Neuronal stem cell (in vitro differentiated cells): ENCODE measurements around the gene KCNT2.
A peak's percentile ranks its signal among the peaks of the same experiment; 100 is the strongest.

ENCODE experiments used
- DNase-seq: peaks from one replicate; pipeline ENCODE4 v3.0.0-alpha.2; 2013; ENCODE audit warnings: low spot score
- H2AFZ ChIP-seq: one replicate; pipeline ENCODE4 v1.6.1; 2013; ENCODE audit warnings: mild to moderate bottlenecking, low read length, inconsistent platforms
- H2AK5ac ChIP-seq: 2 replicates; pipeline ENCODE4 v1.6.1; 2013; ENCODE audit warnings: low read depth, mild to moderate bottlenecking, inconsistent platforms, low read length, moderate library complexity, mixed read lengths
- H2BK120ac ChIP-seq: 2 replicates; pipeline ENCODE4 v1.6.1; 2013; ENCODE audit warnings: low read depth, mild to moderate bottlenecking, inconsistent platforms, low read length, moderate library complexity, mixed read lengths
- H2BK12ac ChIP-seq: one replicate; pipeline ENCODE4 v1.6.1; 2013; ENCODE audit warnings: low read length, inconsistent platforms
- H2BK15ac ChIP-seq: 2 replicates; pipeline ENCODE4 v1.6.1; 2013; ENCODE audit warnings: mild to moderate bottlenecking, low read length, inconsistent platforms, mixed read lengths
- H2BK5ac ChIP-seq: one replicate; pipeline ENCODE4 v1.6.1; 2013; ENCODE audit warnings: inconsistent platforms, mild to moderate bottlenecking, low read length, moderate library complexity
- H3K14ac ChIP-seq: one replicate; pipeline ENCODE4 v1.6.1; 2013; ENCODE audit warnings: low read length, inconsistent platforms
- H3K18ac ChIP-seq: 2 replicates; pipeline ENCODE4 v1.6.1; 2013; ENCODE audit warnings: low read length, inconsistent platforms
- H3K23ac ChIP-seq: 2 replicates; pipeline ENCODE4 v1.6.1; 2013; ENCODE audit warnings: low read depth, mild to moderate bottlenecking, mixed read lengths, low read length, inconsistent platforms; ENCODE audit not compliant: poor library complexity
- H3K27ac ChIP-seq: replicated peaks from 3 replicates; pipeline ENCODE4 v1.5.1; 2013; ENCODE audit warnings: low read length, inconsistent platforms
- H3K27me3 ChIP-seq, 3 experiments: 2 replicates each; pipeline ENCODE4 v1.6.1; 2013; ENCODE audit warnings: low read length in 3 of 3, mild to moderate bottlenecking in 2 of 3, inconsistent platforms in 1 of 3, low read depth in 1 of 3, mixed read lengths in 1 of 3, moderate library complexity in 1 of 3; ENCODE audit not compliant: control insufficient read depth in 3 of 3, insufficient read depth in 3 of 3
- H3K36me3 ChIP-seq, 2 donors: replicated peaks in 1 of 2; 2 replicates each; pipeline ENCODE4 v1.6.1; 2013; ENCODE audit warnings: low read length in 2 of 2; ENCODE audit not compliant: control insufficient read depth in 2 of 2, insufficient read depth in 2 of 2
- H3K4ac ChIP-seq: 2 replicates; pipeline ENCODE4 v1.6.1; 2013; ENCODE audit warnings: inconsistent platforms, mild to moderate bottlenecking, low read length, moderate library complexity
- H3K4me1 ChIP-seq, 2 donors: 1 replicate in 1 of 2; 2 replicates in 1 of 2; pipeline ENCODE4 v1.6.1; 2013; ENCODE audit warnings: low read length in 2 of 2, low read depth in 1 of 2; ENCODE audit not compliant: control insufficient read depth in 2 of 2, insufficient read depth in 1 of 2
- H3K4me2 ChIP-seq: one replicate; pipeline ENCODE4 v1.6.1; 2013; ENCODE audit warnings: mild to moderate bottlenecking, low read length, inconsistent platforms; ENCODE audit not compliant: insufficient read depth, poor library complexity, severe bottlenecking
- H3K4me3 ChIP-seq, 2 donors: 2 replicates each; pipeline ENCODE4 v1.5.1; 2013; ENCODE audit warnings: low read length in 2 of 2, mild to moderate bottlenecking in 2 of 2, inconsistent platforms in 1 of 2, moderate library complexity in 1 of 2
- H3K79me1 ChIP-seq: one replicate; pipeline ENCODE4 v1.6.1; 2013; ENCODE audit warnings: low read depth, mild to moderate bottlenecking, inconsistent platforms, low read length, moderate library complexity
- H3K9ac ChIP-seq: one replicate; pipeline ENCODE4 v1.6.1; 2013; ENCODE audit warnings: mild to moderate bottlenecking, low read depth, low read length, inconsistent platforms; ENCODE audit not compliant: poor library complexity
- H3K9me3 ChIP-seq, 2 donors: replicated peaks in 1 of 2; 2 replicates each; pipeline versions ENCODE3 to v1.6.1; 2013; ENCODE audit warnings: low read length in 2 of 2, mild to moderate bottlenecking in 2 of 2, inconsistent platforms in 1 of 2, low read depth in 1 of 2, mixed read lengths in 1 of 2, moderate library complexity in 1 of 2; ENCODE audit not compliant: control insufficient read depth in 2 of 2, insufficient read depth in 1 of 2
- H4K8ac ChIP-seq: one replicate; pipeline ENCODE4 v1.6.1; 2013; ENCODE audit warnings: low read depth, mild to moderate bottlenecking, inconsistent platforms, low read length, moderate library complexity
- H4K91ac ChIP-seq: one replicate; pipeline ENCODE4 v1.6.1; 2013; ENCODE audit warnings: low read length, low read depth, mild to moderate bottlenecking, inconsistent platforms; ENCODE audit not compliant: poor library complexity
- WGBS, 2 donors: extraction: QIAGEN DNeasy Blood & Tissue Kit; methylation state at CpG; one replicate each; pipeline ENCODE4 v1.1.7; 2013; ENCODE audit warnings: missing lambda C conversion rate in 2 of 2, mixed read lengths in 1 of 2; ENCODE audit not compliant: insufficient read length in 2 of 2, insufficient replicate concordance in 1 of 2; ENCODE audit errors: extremely low coverage in 2 of 2; 5-methylcytosine and 5-hydroxymethylcytosine counted together

The KCNT2 gene

DNA sequence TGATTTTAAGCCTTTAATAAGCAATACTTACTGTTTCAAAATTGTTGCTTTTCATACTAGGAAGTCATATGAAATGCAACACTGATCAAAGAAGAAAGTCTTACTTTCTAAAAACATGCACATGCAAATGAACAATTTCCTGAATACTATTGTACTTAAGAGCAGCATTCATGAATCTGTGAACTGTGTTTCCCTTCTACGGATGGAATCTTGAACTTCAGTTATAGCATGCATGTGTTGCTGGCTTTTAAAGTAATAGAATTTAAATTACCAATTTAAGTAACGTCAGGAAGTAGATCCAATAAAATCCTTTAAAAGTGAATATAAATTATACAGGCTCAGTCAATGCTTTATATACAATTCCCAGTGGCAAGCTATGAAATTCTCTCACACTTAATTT lies 348.9 kb downstream of the KCNT2 start:
- Histone ChIP-seq H2BK12ac (no peak overlapping the region), H2AK5ac (no peak overlapping the region), H3K18ac (no peak overlapping the region), H2BK120ac (no peak overlapping the region), H3K27ac (no peak overlapping the region), H4K91ac (no peak overlapping the region), H3K4ac (no peak overlapping the region), H3K14ac (no peak overlapping the region), H3K4me2 (no peak overlapping the region), H2BK5ac (no peak overlapping the region), H3K79me1 (no peaks in the 10 kb centered on the region), H3K9ac (no peak overlapping the region), H3K4me3 (no peak overlapping the region), H3K9me3 (no peaks in the 10 kb centered on the region), H3K36me3 (no peaks in the 10 kb centered on the region), H2AFZ (peak overlapping the region; percentile 6), H3K4me1 (peaks cover 0 to 3% of the 10 kb centered on the region in 2 donors), H3K27me3 (no peaks in the 10 kb centered on the region), H4K8ac (no peak overlapping the region), H3K23ac (no peak overlapping the region), H2BK15ac (no peak overlapping the region)
- DNase-seq = no peak
- WGBS, 2 donors = no CpG with 5 or more reads among the region's 2 CpGs

DNA sequence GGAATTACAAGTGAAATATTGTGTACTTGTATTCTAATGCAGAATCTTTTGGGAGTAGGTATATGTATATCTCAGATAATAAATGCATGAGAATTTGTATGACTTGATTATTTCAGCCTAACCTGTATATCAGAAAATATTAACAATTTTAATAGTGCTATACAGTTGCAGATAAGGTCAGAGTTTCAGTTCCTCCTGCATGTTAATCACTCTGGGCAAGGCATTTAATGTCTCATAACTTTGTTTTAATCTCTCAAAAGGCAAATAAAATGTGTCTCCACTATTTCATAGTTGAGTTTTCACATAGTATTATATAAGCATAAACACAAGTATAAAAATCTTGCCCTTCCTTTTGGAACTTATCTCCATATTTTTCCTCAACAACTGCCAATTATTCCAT lies 352.5 kb downstream of the KCNT2 start:
- H4K91ac ChIP-seq = no peak overlapping the region
- H4K8ac ChIP-seq = no peak overlapping the region
- H3K36me3 ChIP-seq = no peaks in the 10 kb centered on the region
- H3K4ac ChIP-seq = no peak overlapping the region
- H3K79me1 ChIP-seq = no peaks in the 10 kb centered on the region
- DNase-seq = no peak
- no peak overlapping the region for H3K4me3 ChIP-seq
- H2AFZ ChIP-seq = no peak overlapping the region
- H3K27me3 ChIP-seq = no peaks in the 10 kb centered on the region
- no peak overlapping the region for H3K14ac ChIP-seq
- H2BK5ac ChIP-seq = no peak overlapping the region
- no peaks in the 10 kb centered on the region for H3K9me3 ChIP-seq
- H3K4me2 ChIP-seq = no peak overlapping the region
- no peak overlapping the region for H2BK12ac ChIP-seq
- H3K23ac ChIP-seq = no peak overlapping the region
- no peak overlapping the region for H2BK120ac ChIP-seq
- no peak overlapping the region for H3K18ac ChIP-seq
- no peak overlapping the region for H2AK5ac ChIP-seq
- no peak overlapping the region for H3K27ac ChIP-seq
- H3K9ac ChIP-seq = no peak overlapping the region
- peaks cover 0 to 3% of the 10 kb centered on the region in 2 donors for H3K4me1 ChIP-seq
- no peak overlapping the region for H2BK15ac ChIP-seq

DNA sequence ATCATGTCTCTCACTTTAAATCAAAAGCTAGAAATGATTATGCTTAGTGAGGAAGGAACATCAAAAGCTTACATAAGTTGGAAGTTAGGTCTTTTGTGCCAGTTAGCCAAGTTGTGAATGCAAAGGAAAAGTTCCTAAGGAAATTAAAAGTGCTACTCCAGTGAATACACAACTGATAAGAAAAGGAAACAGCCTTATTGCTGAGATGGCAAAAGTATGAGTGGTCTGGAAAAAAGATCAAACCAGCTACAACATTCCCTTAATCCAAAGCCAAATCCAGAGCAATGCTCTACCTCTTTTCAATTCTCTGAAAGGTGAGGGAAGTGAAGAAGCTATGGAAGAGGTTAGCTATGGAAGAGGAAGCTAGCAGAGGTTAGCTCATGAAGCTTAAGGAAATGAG lies 378.7 kb downstream of the KCNT2 start:
- Histone ChIP-seq H4K8ac (no peak overlapping the region), H3K9me3 (peaks cover 0 to 3% of the 10 kb centered on the region in 2 donors), H2BK15ac (no peak overlapping the region), H3K18ac (no peak overlapping the region), H3K27ac (no peak overlapping the region), H3K9ac (no peak overlapping the region), H3K4me1 (no peaks in the 10 kb centered on the region), H3K27me3 (no peaks in the 10 kb centered on the region), H3K14ac (no peak overlapping the region), H3K4me2 (no peak overlapping the region), H2AFZ (no peak overlapping the region), H2AK5ac (no peak overlapping the region), H2BK12ac (no peak overlapping the region), H3K4me3 (no peak overlapping the region), H3K23ac (no peak overlapping the region), H3K4ac (no peak overlapping the region), H4K91ac (no peak overlapping the region), H2BK120ac (no peak overlapping the region), H3K36me3 (peaks cover 0 to 6% of the 10 kb centered on the region in 2 donors), H3K79me1 (no peaks in the 10 kb centered on the region), H2BK5ac (no peak overlapping the region)
- DNase-seq = no peak

DNA sequence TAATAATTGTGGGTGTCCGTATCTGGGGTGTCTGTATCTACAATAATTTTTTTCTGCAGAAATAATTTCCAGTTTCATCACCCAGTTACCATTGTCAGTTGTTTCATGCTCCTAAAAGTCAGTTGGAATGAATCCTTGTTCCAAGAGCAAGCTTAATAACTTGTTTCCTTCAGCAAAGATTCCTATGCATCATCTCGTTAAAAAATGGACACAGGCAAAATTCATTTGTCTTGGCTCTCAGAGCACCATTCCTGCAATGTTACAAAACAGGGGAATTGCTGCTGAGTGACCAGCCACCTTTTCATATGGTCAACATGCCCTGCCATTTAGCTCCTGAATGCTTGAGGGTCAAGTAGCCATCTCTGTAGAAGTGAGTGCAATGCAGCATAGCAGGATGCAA lies 393.4 kb downstream of the KCNT2 start:
- WGBS, 2 donors = no CpG with 5 or more reads among the region's 2 CpGs
- Histone ChIP-seq H3K4me1 (no peaks in the 10 kb centered on the region), H3K27me3 (no peaks in the 10 kb centered on the region), H3K18ac (no peak overlapping the region), H3K27ac (no peak overlapping the region), H3K36me3 (no peaks in the 10 kb centered on the region), H2AK5ac (no peak overlapping the region), H3K79me1 (no peaks in the 10 kb centered on the region), H2AFZ (no peak overlapping the region), H2BK12ac (no peak overlapping the region), H3K23ac (no peak overlapping the region), H4K91ac (no peak overlapping the region), H2BK120ac (no peak overlapping the region), H3K4me3 (no peak overlapping the region), H3K14ac (no peak overlapping the region), H3K4ac (no peak overlapping the region), H2BK5ac (no peak overlapping the region), H3K4me2 (no peak overlapping the region), H3K9ac (no peak overlapping the region), H4K8ac (no peak overlapping the region), H3K9me3 (no peaks in the 10 kb centered on the region), H2BK15ac (no peak overlapping the region)
- no peak for DNase-seq
